HG03521 (cell line): ENCODE results near the gene LIMK2.
"Not testable (repeated sequence)": the region's sequence is repeated elsewhere in the genome, so short reads cannot be mapped to it uniquely, and the experiment has no call there.

Experiments
- ATAC-seq: cut with Tn5 transposase; IDR thresholded peaks from one replicate; pipeline ENCODE4 v1.9.1; 2021; ENCODE audit warnings: mild to moderate bottlenecking, moderate library complexity; ENCODE audit not compliant: unreplicated experiment

Gene LIMK2

DNA sequence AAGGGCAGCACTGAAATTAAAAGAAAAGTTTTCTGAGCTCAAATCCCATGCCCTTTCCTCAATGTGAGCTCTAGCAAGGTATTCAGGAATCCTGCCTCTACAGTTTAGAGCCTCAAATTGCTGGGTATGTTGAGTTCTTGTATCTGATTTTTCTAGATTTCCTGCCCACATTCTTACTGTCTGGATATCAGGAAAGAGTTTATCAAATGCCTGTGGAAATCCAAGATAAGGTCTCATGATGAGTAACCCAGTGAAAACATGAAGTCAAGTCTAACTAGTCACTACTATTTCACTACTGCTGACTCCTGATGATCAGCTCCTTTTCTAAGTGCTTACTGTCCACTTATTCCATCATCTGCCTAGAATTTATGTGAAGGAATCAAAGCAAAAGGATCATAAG lies 29.8 kb downstream of the LIMK2 start:
- ATAC-seq, result no peak

GRCh38 chr22:31243339-31244045 lies 31.4 kb downstream of the LIMK2 start:
- ATAC-seq, result no peak

GRCh38 chr22:31244046-31244942 lies 32.2 kb downstream of the LIMK2 start:
- ATAC-seq, result no peak

GRCh38 chr22:31244943-31245451 lies 32.9 kb downstream of the LIMK2 start:
- ATAC-seq, result no peak

- ATAC-seq, result not testable (repeated sequence)
These were observed 33.9 kb downstream of the LIMK2 start for GRCh38 chr22:31245998-31246397.

GRCh38 chr22:31246687-31247086 lies 34.6 kb downstream of the LIMK2 start:
- ATAC-seq, result no peak

GRCh38 chr22:31247726-31248125 lies 35.6 kb downstream of the LIMK2 start:
- ATAC-seq, result no peak

DNA sequence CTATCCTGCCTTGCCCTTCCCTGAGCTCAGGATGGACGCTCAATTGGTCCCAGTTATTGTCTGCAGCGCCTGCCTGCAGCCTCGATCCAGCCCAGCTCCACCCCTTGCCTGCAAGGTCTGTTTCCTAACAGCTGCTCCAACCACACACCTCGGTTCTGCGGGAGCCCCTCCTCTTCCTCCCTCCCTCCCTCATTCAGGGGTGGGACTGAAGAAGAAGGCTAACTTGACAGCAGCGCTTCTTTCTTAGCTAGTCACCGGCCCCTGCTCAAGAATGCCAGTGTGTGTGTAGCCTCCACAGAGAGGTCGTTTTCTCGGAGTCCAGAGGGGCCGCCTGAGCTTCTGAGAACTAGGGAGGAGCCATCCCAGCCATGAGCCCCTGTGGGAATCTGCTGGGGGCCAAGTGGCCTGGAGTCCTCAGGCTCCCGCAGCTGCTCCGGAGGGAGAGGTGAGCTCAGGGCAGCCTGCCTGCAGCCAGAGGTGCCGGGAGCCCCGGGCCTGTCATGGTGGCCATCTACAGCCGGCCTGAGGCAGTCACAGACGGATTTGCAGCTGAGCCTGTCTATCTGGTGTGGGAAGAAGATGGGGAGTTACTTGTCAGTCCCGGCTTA lies 36.1 kb downstream of the LIMK2 start:
- ATAC-seq, result no peak

- ATAC-seq, result no peak
These were observed 37.2 kb downstream of the LIMK2 start for GRCh38 chr22:31248965-31249958.

DNA sequence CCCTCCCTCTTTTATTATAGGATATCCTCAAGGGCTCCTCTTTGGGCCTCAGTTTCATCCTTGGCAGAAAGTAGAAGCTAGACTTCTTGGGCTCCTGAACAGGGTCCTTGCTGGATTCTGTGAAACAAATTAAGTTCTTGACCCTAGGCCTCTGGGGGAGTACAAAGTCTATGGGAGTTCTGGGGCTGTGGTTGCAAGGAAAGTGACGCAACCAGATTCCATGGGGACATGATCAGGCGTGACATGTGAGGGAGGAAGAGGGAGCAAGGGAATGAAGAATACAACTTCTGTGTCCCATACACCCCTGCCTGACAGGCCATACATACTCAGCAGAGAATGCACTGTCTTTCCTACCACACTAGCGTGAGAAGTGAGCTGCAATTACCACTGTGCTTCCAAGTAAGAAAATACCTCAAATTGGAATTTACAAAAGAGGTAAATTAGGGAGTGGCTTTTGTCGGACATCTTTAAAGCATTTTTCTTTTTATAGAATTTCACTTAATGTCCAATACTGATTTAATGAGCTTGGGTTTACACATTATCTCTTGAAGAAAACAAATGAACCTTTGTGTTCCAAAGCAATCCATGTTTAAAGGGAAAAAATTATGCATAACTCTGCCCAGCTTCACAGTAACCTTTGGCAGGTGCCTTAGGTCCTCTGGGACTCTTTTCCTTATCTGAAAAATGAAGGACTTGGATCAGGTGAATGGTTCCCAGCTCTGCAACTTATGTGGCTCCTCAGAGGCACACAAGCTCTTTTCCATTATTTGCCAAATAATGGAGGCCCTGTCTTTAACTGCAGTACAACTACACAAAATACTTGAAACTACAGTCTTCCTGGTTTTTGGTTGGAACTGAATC lies 38.9 kb downstream of the LIMK2 start:
- no peak for ATAC-seq

- ATAC-seq, result no peak
These were observed 41.9 kb downstream of the LIMK2 start for GRCh38 chr22:31253949-31254348.

DNA sequence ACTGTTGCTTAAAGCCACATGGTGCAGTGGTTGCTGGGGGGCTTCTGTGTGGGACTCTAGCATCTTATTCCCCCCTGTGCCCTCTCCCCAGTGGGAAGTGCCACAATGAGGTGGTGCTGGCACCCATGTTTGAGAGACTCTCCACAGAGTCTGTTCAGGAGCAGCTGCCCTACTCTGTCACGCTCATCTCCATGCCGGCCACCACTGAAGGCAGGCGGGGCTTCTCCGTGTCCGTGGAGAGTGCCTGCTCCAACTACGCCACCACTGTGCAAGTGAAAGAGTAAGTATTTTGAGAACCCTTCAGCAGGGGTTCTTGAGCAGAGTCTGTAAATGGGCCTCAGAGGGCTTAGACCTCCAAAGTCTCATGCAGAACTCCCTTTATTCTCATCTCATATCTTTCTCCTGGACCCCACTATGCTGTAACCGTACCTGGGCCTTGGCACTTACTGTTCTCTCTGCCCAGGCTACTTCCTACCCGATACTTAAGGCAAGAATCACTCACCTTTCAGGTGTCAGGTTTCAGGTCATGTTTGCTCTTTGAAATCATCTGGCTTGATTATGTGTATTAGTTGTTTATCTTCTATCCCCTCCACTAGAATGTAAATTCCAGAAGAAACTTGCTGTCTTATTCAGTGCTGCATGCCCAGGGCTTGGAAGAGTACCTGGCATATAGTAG lies 47.8 kb downstream of the LIMK2 start:
- ATAC-seq, result no peak

GRCh38 chr22:31260474-31260856 lies 48.4 kb downstream of the LIMK2 start:
- ATAC-seq, result no peak

DNA sequence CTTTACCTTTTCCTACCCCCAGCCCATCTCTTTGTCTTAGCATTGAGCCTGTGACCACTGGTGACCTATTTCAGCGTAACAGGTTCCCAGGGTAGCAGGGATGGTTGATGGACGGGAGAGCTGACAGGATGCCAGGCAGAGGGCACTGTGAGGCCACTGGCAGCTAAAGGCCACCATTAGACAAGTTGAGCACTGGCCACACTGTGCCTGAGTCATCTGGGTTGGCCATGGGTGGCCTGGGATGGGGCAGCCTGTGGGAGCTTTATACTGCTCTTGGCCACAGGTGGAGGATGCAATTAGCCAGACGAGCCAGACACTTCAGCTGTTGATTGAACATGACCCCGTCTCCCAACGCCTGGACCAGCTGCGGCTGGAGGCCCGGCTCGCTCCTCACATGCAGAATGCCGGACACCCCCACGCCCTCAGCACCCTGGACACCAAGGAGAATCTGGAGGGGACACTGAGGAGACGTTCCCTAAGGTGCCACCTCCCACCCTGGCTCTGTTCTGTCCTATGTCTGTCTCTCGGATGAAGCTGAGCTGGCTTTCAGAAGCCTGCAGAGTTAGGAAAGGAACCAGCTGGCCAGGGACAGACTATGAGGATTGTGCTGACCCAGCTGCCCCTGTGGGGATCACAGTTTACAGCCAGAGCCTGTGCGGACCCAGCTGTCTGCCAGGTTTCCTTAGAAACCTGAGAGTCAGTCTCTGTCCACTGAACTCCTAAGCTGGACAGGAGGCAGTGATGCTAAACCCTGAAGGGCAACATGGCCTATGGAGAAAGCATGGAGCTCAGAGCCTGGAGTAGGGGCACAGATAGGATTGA lies 50.4 kb downstream of the LIMK2 start:
- ATAC-seq, result no peak

- ATAC-seq, result no peak
These were observed 52.0 kb downstream of the LIMK2 start for GRCh38 chr22:31263896-31264640.

DNA sequence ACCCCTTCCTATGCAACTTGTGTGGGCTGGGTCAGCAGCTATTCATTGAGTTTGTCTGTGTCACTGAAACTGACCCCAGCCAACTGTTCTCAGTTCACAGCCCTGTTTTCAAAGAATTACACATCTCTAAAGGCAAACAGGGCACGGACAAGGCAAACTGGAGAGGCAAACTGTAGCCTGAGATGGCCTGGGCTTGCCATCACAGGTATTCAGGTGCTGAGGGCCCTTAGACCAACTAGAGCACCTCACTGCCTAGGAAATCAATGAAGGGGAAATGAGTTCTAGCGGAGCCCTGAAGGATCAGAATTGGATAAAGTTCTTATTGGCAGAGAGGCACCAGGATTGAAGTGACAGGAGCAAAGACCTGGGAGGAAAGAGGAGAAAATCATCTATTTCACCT lies 56.2 kb downstream of the LIMK2 start:
- no peak for ATAC-seq

DNA sequence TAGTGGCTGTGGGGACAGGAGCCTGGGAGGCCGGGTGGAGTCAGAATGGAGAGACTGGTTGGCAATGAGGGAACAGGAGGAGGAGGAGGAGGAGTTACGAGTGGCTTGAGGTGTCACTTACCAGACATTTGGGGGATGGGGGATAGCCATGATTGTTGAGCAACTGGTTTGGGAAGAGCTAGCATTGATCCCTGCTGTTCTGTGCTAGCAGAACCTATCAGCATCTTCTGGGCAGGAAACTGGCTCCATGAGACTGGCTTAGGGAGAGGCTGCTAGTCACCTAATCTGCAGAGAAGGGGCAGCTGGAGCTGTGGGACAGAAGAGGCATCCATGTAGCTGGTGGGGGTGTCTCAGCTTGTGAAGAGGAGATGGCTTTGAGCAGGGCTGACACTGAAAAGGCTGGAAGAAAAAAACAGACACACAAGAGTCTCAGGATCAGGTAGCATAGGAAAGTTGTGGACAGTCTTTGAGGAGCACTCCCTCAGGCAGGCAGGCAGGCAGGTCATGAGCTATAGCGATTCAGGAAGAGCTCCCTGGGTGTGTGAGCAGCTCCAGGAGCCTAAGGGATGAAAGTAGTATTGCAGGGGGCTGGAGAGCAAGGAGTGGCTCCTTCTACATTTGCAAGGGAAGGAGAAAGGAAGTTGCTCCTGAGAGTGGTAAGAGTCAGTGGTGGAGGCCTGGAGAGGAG lies 57.9 kb downstream of the LIMK2 start:
- no peak for ATAC-seq
